Measurements from ENCODE around the gene COX8A. TPM values are rescaled to one million over a fixed set of nuclear protein-coding genes. Genes with fewer than 3 reads are reported as not detected.

The COX8A gene
- total RNA-seq, 3 donors from 2014 or later, result 257 to 326 (median 293) TPM

- Histone ChIP-seq H3K36me3 (no peaks in the 10 kb centered on the region), H3K27me3 (no peaks in the 10 kb centered on the region), H3K27ac (no peak overlapping the region), H3K4me3 (no peak overlapping the region), H3K9me3 (no peaks in the 10 kb centered on the region), H3K4me1 (peaks cover 15 to 17% of the 10 kb centered on the region in 2 donors)
- intact Hi-C loops (cut with DNase I; ENCODE audit: low total_unique reads), result loop anchor here (5.0 kb wide), 1 partner anchor 151 kb away; no protein-coding TSS in a partner anchor
- TF ChIP-seq POLR2A (IDR thresholded peaks at IDR 0.05) (no peak), CTCF (IDR thresholded peaks at IDR 0.05) (no peak), POLR2AphosphoS5 (IDR thresholded peaks at IDR 0.05) (no peak)
- DNase-seq (ENCODE audit: low spot score in 2 of 2), result no peak
Measured at GRCh38 chr11:63996512-63996911, 22.1 kb downstream of the COX8A start.

- no peak for DNase-seq (ENCODE audit: low spot score in 2 of 2)
- Histone ChIP-seq H3K36me3 (no peaks in the 10 kb centered on the region), H3K9me3 (no peaks in the 10 kb centered on the region), H3K4me3 (no peak overlapping the region), H3K4me1 (peaks cover 15 to 17% of the 10 kb centered on the region in 2 donors), H3K27me3 (no peaks in the 10 kb centered on the region), H3K27ac (no peak overlapping the region)
- TF ChIP-seq POLR2A (IDR thresholded peaks at IDR 0.05) (no peak), CTCF (IDR thresholded peaks at IDR 0.05) (no peak), POLR2AphosphoS5 (IDR thresholded peaks at IDR 0.05) (no peak)
- intact Hi-C loops (cut with DNase I; ENCODE audit: low total_unique reads), result loop anchor here (5.0 kb wide), 1 partner anchor 150 kb away; no protein-coding TSS in a partner anchor
Measured at GRCh38 chr11:63997104-63997700, 22.8 kb downstream of the COX8A start.

GRCh38 chr11:63997801-63998337, 23.4 kb downstream of the COX8A start:
- intact Hi-C loops (cut with DNase I; ENCODE audit: low total_unique reads), result loop anchor here (5.0 kb wide), 1 partner anchor 149 kb away; no protein-coding TSS in a partner anchor
- TF ChIP-seq POLR2A (IDR thresholded peaks at IDR 0.05) (no peak), POLR2AphosphoS5 (IDR thresholded peaks at IDR 0.05) (no peak), CTCF (IDR thresholded peaks at IDR 0.05) (no peak)
- DNase-seq (ENCODE audit: low spot score in 2 of 2), result no peak
- Histone ChIP-seq H3K4me3 (no peak overlapping the region), H3K27me3 (no peaks in the 10 kb centered on the region), H3K9me3 (no peaks in the 10 kb centered on the region), H3K27ac (no peak overlapping the region), H3K4me1 (peaks cover 15 to 17% of the 10 kb centered on the region in 2 donors), H3K36me3 (no peaks in the 10 kb centered on the region)

GRCh38 chr11:63998558-63999348, 24.3 kb downstream of the COX8A start:
- Histone ChIP-seq H3K4me3 (peak overlapping the region; percentile 27 to 67 (median 45)), H3K4me1 (peaks cover 15 to 17% of the 10 kb centered on the region in 2 donors), H3K36me3 (no peaks in the 10 kb centered on the region), H3K27me3 (no peaks in the 10 kb centered on the region), H3K27ac (peak overlapping the region in 1 of 2 donors; percentile 12), H3K9me3 (no peaks in the 10 kb centered on the region)
- DNase-seq (ENCODE audit: low spot score in 2 of 2), result no peak
- no peak for TF ChIP-seq POLR2AphosphoS5 (IDR thresholded peaks at IDR 0.05)
- TF ChIP-seq POLR2A (IDR thresholded peaks at IDR 0.05), result no peak
- TF ChIP-seq CTCF (IDR thresholded peaks at IDR 0.05), result no peak
- intact Hi-C loops (cut with DNase I; ENCODE audit: low total_unique reads), result loop anchor here (5.0 kb wide), 1 partner anchor 149 kb away; no protein-coding TSS in a partner anchor

Measured in breast epithelium (tissue), 4 donors.